HFF-Myc (cell line): Measurements from ENCODE around the gene LCE1E.

ENCODE experiments used
- DNase-seq: peaks from one replicate; pipeline ENCODE4 v3.0.0-alpha.2; 2011; ENCODE audit warnings: low read depth; ENCODE audit errors: extremely low read depth
- H3K4me3 ChIP-seq: replicated peaks from 2 replicates; pipeline ENCODE4 v1.5.1; 2011; ENCODE audit warnings: low read depth, mild to moderate bottlenecking, control low read depth, low read length
- CTCF ChIP-seq: IDR thresholded peaks from 2 replicates; pipeline ENCODE4 v1.5.1; 2012; ENCODE audit warnings: mild to moderate bottlenecking, low read depth, low read length, control low read depth; ENCODE audit errors: missing control alignments

The LCE1E gene

GRCh38 chr1:152776361-152776760 is 9.7 kb upstream of the LCE1E start:
- DNase-seq = no peak
- TF ChIP-seq CTCF = no peak
- H3K4me3 ChIP-seq = no peak overlapping the region

GRCh38 chr1:152777510-152778137 is 8.4 kb upstream of the LCE1E start:
- no peak for DNase-seq
- TF ChIP-seq CTCF = peak; percentile 15
- no peak overlapping the region for H3K4me3 ChIP-seq

- DNase-seq = no peak
- no peak for TF ChIP-seq CTCF
- H3K4me3 ChIP-seq = no peak overlapping the region
These were observed 3.0 kb upstream of the LCE1E start for GRCh38 chr1:152783095-152783494.

- TF ChIP-seq CTCF = no peak
- no peak overlapping the region for H3K4me3 ChIP-seq
These were observed 9.6 kb downstream of the LCE1E start for GRCh38 chr1:152795686-152796085.

GRCh38 chr1:152796421-152796820 is 10.4 kb downstream of the LCE1E start, which contains the start of gene LCE1D:
Gene LCE1D (plus strand): TSS chr1:152796721. CDS start chr1:152797795, 1,074 bp downstream.
- no peak for DNase-seq
- no peak for TF ChIP-seq CTCF

More at GRCh38 chr1:152795686-152796085, 9.6 kb downstream of the LCE1E start:
- DNase-seq = no peak

GRCh38 chr1:152801333-152801732 is 15.3 kb downstream of the LCE1E start:
- no peak for DNase-seq
- no peak for TF ChIP-seq CTCF
- no peak overlapping the region for H3K4me3 ChIP-seq

More at GRCh38 chr1:152796421-152796820, 10.4 kb downstream of the LCE1E start, which contains the start of gene LCE1D:
- H3K4me3 ChIP-seq = no peak within 1 kb of the TSS

- DNase-seq = no peak
- no peak within 1 kb of the TSS for H3K4me3 ChIP-seq
- no peak for TF ChIP-seq CTCF
These were observed 20.5 kb downstream of the LCE1E start, which contains the start of gene LCE1C for GRCh38 chr1:152806576-152806975. Gene LCE1C (minus strand): TSS chr1:152806651. CDS start chr1:152805478, 1,173 bp downstream.
